Measurements from ENCODE around the gene NCOA7. TPM values are rescaled to one million over a fixed set of nuclear protein-coding genes. Genes with fewer than 3 reads are reported as not detected.

Gene NCOA7
- total and polyA plus RNA-seq, 2 of the 8 experiments (the other 6 are each of a cell fraction or from before 2014, with no cell fraction given): 2.6 to 10.7 TPM

- no peak overlapping the region for H2BK12ac ChIP-seq (ENCODE audit: low read depth, low read length)
- H3K9me3 ChIP-seq (ENCODE audit: insufficient read depth in 2 of 2, low read depth in 1 of 2, low read length in 1 of 2): no peaks in the 10 kb centered on the region
- no peak overlapping the region for H3K14ac ChIP-seq (ENCODE audit: insufficient read length)
- H3K4me1 ChIP-seq (replicated peaks in 1 of 4; ENCODE audit: control insufficient read depth in 3 of 4, insufficient read depth in 4 of 4, low read length in 3 of 4): no peaks in the 10 kb centered on the region
- H3K4me2 ChIP-seq (ENCODE audit: insufficient read depth in 1 of 2, low read depth in 2 of 2, low read length in 2 of 2): no peak overlapping the region
- no peak overlapping the region for H3K56ac ChIP-seq (replicated peaks; ENCODE audit: insufficient read length, low read depth, low read length)
- DNase-seq (ENCODE audit: low read depth in 1 of 2, low spot score in 2 of 2) (no peak), FAIRE-seq (no peak)
- no peak overlapping the region for H2BK20ac ChIP-seq (ENCODE audit: low read length)
- no peak overlapping the region for H3K18ac ChIP-seq (ENCODE audit: extremely low read depth, low read length)
- H2BK15ac ChIP-seq (ENCODE audit: low read length): no peak overlapping the region
- no peak overlapping the region for H3K23ac ChIP-seq (ENCODE audit: insufficient read length)
- no peak overlapping the region for H3K4ac ChIP-seq (replicated peaks; ENCODE audit: insufficient read length, low read depth, low read length)
- H3K79me2 ChIP-seq (ENCODE audit: control insufficient read depth in 1 of 2, insufficient read depth in 2 of 2, low read length in 2 of 2): no peaks in the 10 kb centered on the region
- H2AK5ac ChIP-seq (ENCODE audit: low read depth, low read length): no peak overlapping the region
- H3K79me1 ChIP-seq (ENCODE audit: low read depth, low read length): no peaks in the 10 kb centered on the region
- H3K27ac ChIP-seq (ENCODE audit: low read depth, low read length): no peak overlapping the region
- H4K5ac ChIP-seq (ENCODE audit: insufficient read length, low read depth, low read length): no peak overlapping the region
- no peak overlapping the region for H3K9ac ChIP-seq (replicated peaks in 1 of 4; ENCODE audit: extremely low read depth in 1 of 4, low read depth in 3 of 4, low read length in 3 of 4)
- WGBS, 2 experiments (ENCODE audit: extremely low coverage in 1 of 2, insufficient coverage in 1 of 2, insufficient read length in 1 of 2, insufficient replicate concordance in 2 of 2, low coverage in 1 of 2, low lambda C conversion rate in 2 of 2, missing lambda C conversion rate in 1 of 2): 92% methylated on average over 3 of the region's 3 CpGs; no CpG with 5 or more reads in 1 of the 2 experiments
- CTCF ChIA-PET (ENCODE audit: partially characterized antibody): interaction anchor here (0.7 to 4.2 kb wide), 3 partner anchors 10 to 52 kb away, joined by 3 to 21 read pairs (median 4); no protein-coding TSS in a partner anchor
- no peaks in the 10 kb centered on the region for H3K27me3 ChIP-seq (replicated peaks in 1 of 4; ENCODE audit: control insufficient read depth in 3 of 4, extremely low read depth in 1 of 4, insufficient read depth in 3 of 4, low read length in 3 of 4)
- H4K8ac ChIP-seq (ENCODE audit: extremely low read depth, insufficient read depth, low read length): no peak overlapping the region
- H3K4me3 ChIP-seq (ENCODE audit: extremely low read depth in 1 of 4, insufficient read depth in 2 of 4, low read depth in 3 of 4, low read length in 4 of 4): no peak overlapping the region
- no peak overlapping the region for H2AFZ ChIP-seq (ENCODE audit: low read length)
- H4K20me1 ChIP-seq (replicated peaks in 1 of 2; ENCODE audit: control insufficient read depth in 1 of 2, insufficient read depth in 2 of 2, low read length in 2 of 2): peaks cover 0 to 2% of the 10 kb centered on the region in 2 experiments
- no peaks in the 10 kb centered on the region for H3K23me2 ChIP-seq (ENCODE audit: low read depth, low read length)
- no peak overlapping the region for H4K91ac ChIP-seq (replicated peaks; ENCODE audit: insufficient read length, low read length)
- H3K36me3 ChIP-seq (ENCODE audit: control insufficient read depth in 2 of 4, insufficient read depth in 4 of 4, low read length in 3 of 4): no peaks in the 10 kb centered on the region
- H2BK5ac ChIP-seq (ENCODE audit: low read depth, low read length): no peak overlapping the region
- no peak overlapping the region for H2BK120ac ChIP-seq (replicated peaks; ENCODE audit: low read depth, low read length)
- POLR2A ChIA-PET (ENCODE audit: partially characterized antibody): no interaction called here
- no peak for TF ChIP-seq KDM1A (IDR thresholded peaks at IDR 0.05; ENCODE audit: borderline replicate concordance, low read length)
- no peak for TF ChIP-seq TCF12 (IDR thresholded peaks at IDR 0.05; ENCODE audit: low read depth, low read length)
- TF ChIP-seq NRF1 (IDR thresholded peaks at IDR 0.05; ENCODE audit: low read depth, low read length): no peak
Observed at GRCh38 chr6:125910527-125910926, 119.8 kb downstream of the NCOA7 start.
